Measurements from ENCODE around the gene NAV2. TPM values are rescaled to one million over a fixed set of nuclear protein-coding genes. Genes with fewer than 3 reads are reported as not detected.

Gene NAV2
- total RNA-seq, 1 donor from 2014 or later = 9.6 TPM

GRCh38 chr11:19812096-19812495, 99.5 kb downstream of the NAV2 start:
- DNase-seq (ENCODE audit: low spot score) = no peak
- H3K4me1 ChIP-seq = peaks cover 48% of the 10 kb centered on the region
- H3K4me3 Mint-ChIP-seq = no peak overlapping the region
- H3K27ac Mint-ChIP-seq = no peak overlapping the region
- no peaks in the 10 kb centered on the region for H3K27me3 Mint-ChIP-seq (ENCODE audit: insufficient read depth, low read depth)
- H3F3A ChIP-seq (ENCODE audit: low read depth) = peaks cover 22% of the 10 kb centered on the region
- no peaks in the 10 kb centered on the region for H3K9me3 ChIP-seq (ENCODE audit: low read depth)
- no peak overlapping the region for H3K27ac ChIP-seq
- H3K36me3 ChIP-seq = no peaks in the 10 kb centered on the region
- H3K4me3 ChIP-seq = no peak overlapping the region
- no peaks in the 10 kb centered on the region for H3K36me3 Mint-ChIP-seq
- TF ChIP-seq EZH2phosphoT487 (IDR thresholded peaks at IDR 0.05) (no peak), CTCF (IDR thresholded peaks at IDR 0.05) (no peak), EZH2 (IDR thresholded peaks at IDR 0.05) (no peak)
- H3K4me1 Mint-ChIP-seq = peaks cover 38% of the 10 kb centered on the region
- peaks cover 35% of the 10 kb centered on the region for H3K79me2 ChIP-seq (ENCODE audit: low read depth)
- no peak overlapping the region for H3K4me2 ChIP-seq
- no peak overlapping the region for H2AFZ ChIP-seq (replicated peaks)
- H3K27me3 ChIP-seq = no peaks in the 10 kb centered on the region
- no peaks in the 10 kb centered on the region for H3K9me3 Mint-ChIP-seq
- H3K9ac ChIP-seq = no peak overlapping the region
- peaks cover 8% of the 10 kb centered on the region for H4K20me1 ChIP-seq (ENCODE audit: low read depth)

GRCh38 chr11:19812710-19813109, 100.1 kb downstream of the NAV2 start:
- H3K4me1 Mint-ChIP-seq = peaks cover 32% of the 10 kb centered on the region
- peaks cover 29% of the 10 kb centered on the region for H3K79me2 ChIP-seq (ENCODE audit: low read depth)
- H3K27me3 ChIP-seq = no peaks in the 10 kb centered on the region
- H3K27me3 Mint-ChIP-seq (ENCODE audit: insufficient read depth, low read depth) = no peaks in the 10 kb centered on the region
- no peak overlapping the region for H3K27ac Mint-ChIP-seq
- peaks cover 8% of the 10 kb centered on the region for H4K20me1 ChIP-seq (ENCODE audit: low read depth)
- no peak overlapping the region for H3K4me2 ChIP-seq
- no peak overlapping the region for H2AFZ ChIP-seq (replicated peaks)
- TF ChIP-seq EZH2 (IDR thresholded peaks at IDR 0.05) (no peak), CTCF (IDR thresholded peaks at IDR 0.05) (no peak), EZH2phosphoT487 (IDR thresholded peaks at IDR 0.05) (no peak)
- no peak overlapping the region for H3K4me3 ChIP-seq
- H3K4me1 ChIP-seq = peaks cover 48% of the 10 kb centered on the region
- H3K9me3 ChIP-seq (ENCODE audit: low read depth) = no peaks in the 10 kb centered on the region
- H3F3A ChIP-seq (ENCODE audit: low read depth) = peaks cover 23% of the 10 kb centered on the region
- no peaks in the 10 kb centered on the region for H3K36me3 Mint-ChIP-seq
- DNase-seq (ENCODE audit: low spot score) = no peak
- no peak overlapping the region for H3K4me3 Mint-ChIP-seq
- no peaks in the 10 kb centered on the region for H3K36me3 ChIP-seq
- H3K9ac ChIP-seq = no peak overlapping the region
- H3K27ac ChIP-seq = no peak overlapping the region
- peaks cover 1% of the 10 kb centered on the region for H3K9me3 Mint-ChIP-seq

GRCh38 chr11:19813158-19813879, 100.7 kb downstream of the NAV2 start:
- Histone ChIP-seq H3K9me3 (ENCODE audit: low read depth) (no peaks in the 10 kb centered on the region), H3K9ac (no peak overlapping the region), H3K4me1 (peaks cover 45% of the 10 kb centered on the region), H3F3A (ENCODE audit: low read depth) (peaks cover 19% of the 10 kb centered on the region), H3K4me3 (no peak overlapping the region), H3K27me3 (no peaks in the 10 kb centered on the region), H4K20me1 (ENCODE audit: low read depth) (peaks cover 5% of the 10 kb centered on the region), H2AFZ (replicated peaks) (no peak overlapping the region), H3K36me3 (no peaks in the 10 kb centered on the region), H3K79me2 (ENCODE audit: low read depth) (peaks cover 29% of the 10 kb centered on the region), H3K4me2 (no peak overlapping the region), H3K27ac (no peak overlapping the region)
- no peak overlapping the region for H3K27ac Mint-ChIP-seq
- H3K4me1 Mint-ChIP-seq = peaks cover 26% of the 10 kb centered on the region
- DNase-seq (ENCODE audit: low spot score) = no peak
- TF ChIP-seq EZH2phosphoT487 (IDR thresholded peaks at IDR 0.05) = no peak
- TF ChIP-seq EZH2 (IDR thresholded peaks at IDR 0.05) = no peak
- no peak for TF ChIP-seq CTCF (IDR thresholded peaks at IDR 0.05)
- no peaks in the 10 kb centered on the region for H3K27me3 Mint-ChIP-seq (ENCODE audit: insufficient read depth, low read depth)
- H3K9me3 Mint-ChIP-seq = peaks cover 2% of the 10 kb centered on the region
- no peak overlapping the region for H3K4me3 Mint-ChIP-seq
- H3K36me3 Mint-ChIP-seq = no peaks in the 10 kb centered on the region

Measured in neural progenitor cell (in vitro differentiated cells).